K562 (cell line): ENCODE results near the gene NPEPPS. TPM values are rescaled to one million over a fixed set of nuclear protein-coding genes. Genes with fewer than 3 reads are reported as not detected.
"Not testable (repeated sequence)": the region's sequence is repeated elsewhere in the genome, so short reads cannot be mapped to it uniquely, and the experiment has no call there.

Source experiments
- ATAC-seq: fragments of 200-7000 bp; cut with Tn5 transposase; 3 replicates; pipeline ENCODE4 v1.9.1; 2020; ENCODE audit warnings: moderate library complexity
- BruUV-seq: library from RNA; stranded (reverse); fragments of 400-500 nt; replicated peaks from 2 replicates; lab custom pipeline; 2021; lab: Mats Ljungman, UMichigan
- CTCF ChIA-PET: fragments of 300-600 bp; formaldehyde crosslinking; extraction: SDS; loops from one replicate; lab custom pipeline; 2021; ENCODE audit warnings: low intra/inter-chr PET ratio; lab: Yijun Ruan, JAX
- POLR2A ChIA-PET: fragments of 300-600, 350-650 bp; sonication (Branson Sonifier 250); formaldehyde crosslinking; extraction: SDS; loops from one replicate; lab custom pipeline; 2021; ENCODE audit warnings: antibody characterized with exemption, inconsistent platforms; lab: Yijun Ruan, JAX
- DNase-seq, 4 experiments: peaks; one replicate each; pipeline versions ENCODE4 v3.0.0 to v3.0.0-alpha.2; 2011 to 2018; ENCODE audit warnings: low spot score in 3 of 4, mixed read lengths in 3 of 4; ENCODE audit errors: extremely low read depth in 1 of 4
- FAIRE-seq: peaks from 2 replicates; lab custom pipeline; 2011; peaks lifted over from hg19 to GRCh38; lab: Jason Lieb, UNC
- H2AFZ ChIP-seq: 2 replicates; pipeline ENCODE4 v1.6.0; 2011; ENCODE audit warnings: low read depth, low read length, control low read depth, inconsistent platforms
- H3K27ac ChIP-seq: fragments of 200-600 bp; 3 replicates; pipeline ENCODE4 v1.8.0; 2011; ENCODE audit warnings: low read depth, mild to moderate bottlenecking, control low read depth, inconsistent platforms, low read length, moderate library complexity, mixed read lengths; ENCODE audit errors: extremely low read depth
- H3K27me3 ChIP-seq, 2 experiments: fragments of 300-600 bp in 1 of 2; 2 replicates in 1 of 2; 3 replicates in 1 of 2; pipeline versions ENCODE4 v1.6.0 to v1.8.0; 2011; ENCODE audit warnings: inconsistent platforms in 2 of 2, low read length in 2 of 2, mild to moderate bottlenecking in 1 of 2, mixed read lengths in 1 of 2, moderate library complexity in 1 of 2; ENCODE audit not compliant: control insufficient read depth in 2 of 2, insufficient read depth in 2 of 2
- H3K36me3 ChIP-seq: fragments of 300-600 bp; 3 replicates; pipeline ENCODE4 v1.8.0; 2011; ENCODE audit warnings: mild to moderate bottlenecking, low read length, inconsistent platforms; ENCODE audit not compliant: control insufficient read depth, insufficient read depth
- H3K4me1 ChIP-seq, 2 experiments: fragments of 200-600 bp in 1 of 2; replicated peaks in 1 of 2; 2 replicates in 1 of 2; 3 replicates in 1 of 2; pipeline versions ENCODE4 v1.5.1 to v1.8.0; 2011; ENCODE audit warnings: inconsistent platforms in 2 of 2, low read length in 2 of 2, mild to moderate bottlenecking in 1 of 2, mixed read lengths in 1 of 2, moderate library complexity in 1 of 2; ENCODE audit not compliant: control insufficient read depth in 2 of 2, insufficient read depth in 2 of 2
- H3K4me2 ChIP-seq: 2 replicates; pipeline ENCODE4 v1.6.1; 2011; ENCODE audit warnings: low read length, control low read depth, inconsistent platforms, mixed read lengths; ENCODE audit not compliant: insufficient read depth
- H3K4me3 ChIP-seq: fragments of 200-600 bp; sonication (generic), shearing (Covaris generic); 2 replicates; pipeline ENCODE4 v1.5.1; 2016; ENCODE audit warnings: control low read depth, inconsistent platforms
- H3K79me2 ChIP-seq: fragments of 200-600 bp; 3 replicates; pipeline ENCODE4 v1.8.0; 2011; ENCODE audit warnings: low read length, inconsistent platforms; ENCODE audit not compliant: control insufficient read depth, insufficient read depth
- H3K9ac ChIP-seq, 2 experiments: 2 replicates each; pipeline versions ENCODE4 v1.6.0 to v1.6.1; 2011; ENCODE audit warnings: low read depth in 2 of 2, low read length in 2 of 2, control low read depth in 1 of 2, inconsistent platforms in 1 of 2, mild to moderate bottlenecking in 1 of 2, mixed read lengths in 1 of 2; ENCODE audit not compliant: insufficient read depth in 1 of 2
- H3K9me1 ChIP-seq: one replicate; pipeline ENCODE4 v1.6.0; 2011; ENCODE audit warnings: inconsistent platforms, mild to moderate bottlenecking, low read length, moderate library complexity; ENCODE audit not compliant: control insufficient read depth, insufficient read depth
- H3K9me3 ChIP-seq: replicated peaks from 2 replicates; pipeline ENCODE4 v1.5.1; 2011; ENCODE audit warnings: low read depth, low read length, inconsistent platforms; ENCODE audit not compliant: control insufficient read depth, insufficient read depth
- H4K20me1 ChIP-seq: replicated peaks from 2 replicates; pipeline ENCODE4 v1.6.1; 2011; ENCODE audit warnings: low read length, inconsistent platforms, mixed read lengths; ENCODE audit not compliant: control insufficient read depth, insufficient read depth
- ATF7 ChIP-seq: fragments of 450-650 bp; IDR thresholded peaks from 2 replicates; pipeline ENCODE4 v1.7.1; 2014; ENCODE audit warnings: mild to moderate bottlenecking, moderate library complexity
- C11orf30 ChIP-seq: fragments of 450-650 bp; IDR thresholded peaks from 2 replicates; pipeline ENCODE4 v1.6.1; 2016; ENCODE audit warnings: low read depth, mild to moderate bottlenecking
- MAFF ChIP-seq: IDR thresholded peaks from 2 replicates; pipeline ENCODE4 v1.6.1; 2012; ENCODE audit warnings: low read length, improper control_type of control experiment
- MAFG ChIP-seq: fragments of 450-650 bp; conservative IDR thresholded peaks from 2 replicates; pipeline ENCODE4 v1.6.1; 2016; ENCODE audit warnings: missing genetic modification characterization, missing compliant biosample characterization
- ZNF316 ChIP-seq: fragments of 450-650 bp; IDR thresholded peaks from 2 replicates; pipeline ENCODE4 v1.6.1; 2016
- WGBS: fragments of 100-300 bp; shearing (Covaris generic); methylation state at CpG from one replicate; pipeline ENCODE4 v1.1.6; 2016; ENCODE audit warnings: low coverage, mixed read lengths; ENCODE audit not compliant: insufficient coverage; ENCODE audit errors: missing lambda C conversion rate; 5-methylcytosine and 5-hydroxymethylcytosine counted together
- in situ Hi-C: fragments of 300-500 bp; cut with MboI; formaldehyde crosslinking; loops from 4 replicates; pipeline ENCODE4 v1.15.0; 2018; ENCODE audit warnings: inconsistent platforms, mixed read lengths
- intact Hi-C: fragments of 100-400 bp; cut with micrococcal nuclease; formaldehyde crosslinking; loops from 2 replicates; pipeline ENCODE4 v1.14.2; 2022
- polyA plus RNA-seq, 8 experiments: library from polyadenylated mRNA; depleted of rRNA in 4 of 8; stranded (reverse) in 5 of 8; unstranded in 3 of 8; fragments of >200 nt; fragmentation: Nextera tagmentation in 2 of 8; fragmentation: Illumina TruSeq in 1 of 8; extraction: Ambion mirVana in 2 of 8; extraction: Trizol in 1 of 8; gene quantifications; 2 replicates each; pipeline versions ENCODE4 v1.2.1 to v1.2.3, GENCODE V29; 2011 to 2014; ENCODE audit warnings: inconsistent platforms in 1 of 8, missing spikeins in 1 of 8
- total RNA-seq, 7 experiments: library from RNA; depleted of rRNA in 6 of 7; stranded (reverse); fragments of >200 nt in 6 of 7; fragmentation: Illumina TruSeq in 2 of 7; extraction: Trizol in 2 of 7; gene quantifications; 2 replicates each; pipeline versions ENCODE4 v1.2.1 to v1.2.3, GENCODE V29; 2011 to 2021; ENCODE audit warnings: low replicate concordance in 1 of 7
- TF ChIP-seq, protein P1 (sequence below), 2 experiments: fragments of 450-650 bp in 1 of 2; sonication (generic) in 1 of 2; formaldehyde crosslinking in 1 of 2; IDR thresholded peaks in 1 of 2; conservative IDR thresholded peaks in 1 of 2; 2 replicates each; pipeline versions ENCODE4 v1.6.1 to v1.8.1; 2016 to 2023; ENCODE audit warnings: mild to moderate bottlenecking in 2 of 2, moderate library complexity in 2 of 2, inconsistent platforms in 1 of 2, missing genetic modification reagents in 1 of 2
- TF ChIP-seq, protein P2 (sequence below): sonication (generic); IDR thresholded peaks from 2 replicates; pipeline ENCODE4 v1.6.1; 2016

NPEPPS gene
- total and polyA plus RNA-seq, 9 of the 15 experiments (the other 6 are each of a cell fraction or from before 2014, with no cell fraction given): 21.4 to 108 (median 46.0) TPM

DNA sequence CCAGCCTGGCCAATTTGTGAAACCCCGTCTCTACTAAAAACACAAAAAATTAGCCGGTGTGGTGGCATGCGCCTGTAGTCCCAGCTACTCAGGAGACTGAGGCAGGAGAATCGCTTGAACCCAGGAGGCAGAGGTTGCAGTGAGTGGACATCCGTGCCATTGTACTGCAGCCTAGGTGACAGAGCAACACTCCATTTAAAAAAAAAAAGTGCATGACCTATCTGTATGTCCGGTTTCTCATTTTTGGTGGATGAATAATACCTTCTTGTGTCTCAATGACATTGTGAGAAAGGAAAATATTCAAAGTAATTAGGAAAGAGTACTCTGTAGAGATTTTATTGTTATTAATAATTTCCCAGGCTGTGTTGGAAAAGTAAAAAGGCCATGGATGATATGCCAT is 17.6 kb upstream of the NPEPPS start:
- POLR2A ChIA-PET, FAIRE-seq, H3K4me2 ChIP-seq, intact Hi-C loops, H3K36me3 ChIP-seq, H3K4me1 ChIP-seq, H3K4me3 ChIP-seq, H3K9me3 ChIP-seq, H4K20me1 ChIP-seq, BruUV-seq, H3K27me3 ChIP-seq, H3K79me2 ChIP-seq, H3K9ac ChIP-seq, in situ Hi-C loops, CTCF ChIA-PET, DNase-seq, H3K27ac ChIP-seq, H2AFZ ChIP-seq, H3K9me1 ChIP-seq, ATAC-seq: not testable (repeated sequence)
- 42% methylated on average over 6 of the region's 6 CpGs for WGBS

DNA sequence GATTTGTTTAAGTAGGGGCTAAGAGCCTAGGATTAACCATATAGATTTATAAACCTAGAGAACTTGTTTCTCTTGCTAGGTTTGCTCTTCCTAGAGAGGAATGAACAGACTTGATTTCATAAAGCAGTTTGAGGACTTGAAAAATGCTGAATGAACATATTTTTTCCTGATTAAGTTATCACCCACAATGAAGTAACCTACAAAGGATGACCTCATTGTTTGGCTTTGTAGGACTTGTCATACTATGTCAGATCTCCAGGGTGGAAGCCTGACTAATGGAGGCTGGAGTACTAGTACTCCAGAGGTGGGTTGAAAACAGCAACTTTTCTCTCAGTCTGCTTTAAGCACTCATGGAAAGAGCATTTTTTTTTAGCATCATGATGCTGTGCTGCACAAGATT is 12.0 kb upstream of the NPEPPS start:
- POLR2A ChIA-PET, DNase-seq: not testable (repeated sequence)
- TF ChIP-seq, protein P1, sequence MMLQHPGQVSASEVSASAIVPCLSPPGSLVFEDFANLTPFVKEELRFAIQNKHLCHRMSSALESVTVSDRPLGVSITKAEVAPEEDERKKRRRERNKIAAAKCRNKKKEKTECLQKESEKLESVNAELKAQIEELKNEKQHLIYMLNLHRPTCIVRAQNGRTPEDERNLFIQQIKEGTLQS (IDR thresholded peaks at IDR 0.05): peak; percentile 58
- TF ChIP-seq, protein P1 (CRISPR knock-in tag; conservative IDR thresholded peaks at IDR 0.05): not testable (repeated sequence)
- TF ChIP-seq MAFG: peak; percentile 39; the same call in 1 of the 2 replicates
- TF ChIP-seq MAFF: peak; percentile 21; the same call in 1 of the 2 replicates
- peak; percentile 61; the same call in 1 of the 2 replicates for TF ChIP-seq C11orf30
- TF ChIP-seq ZNF316: peak; percentile 55; the same call in 1 of the 2 replicates
- TF ChIP-seq, protein P2, sequence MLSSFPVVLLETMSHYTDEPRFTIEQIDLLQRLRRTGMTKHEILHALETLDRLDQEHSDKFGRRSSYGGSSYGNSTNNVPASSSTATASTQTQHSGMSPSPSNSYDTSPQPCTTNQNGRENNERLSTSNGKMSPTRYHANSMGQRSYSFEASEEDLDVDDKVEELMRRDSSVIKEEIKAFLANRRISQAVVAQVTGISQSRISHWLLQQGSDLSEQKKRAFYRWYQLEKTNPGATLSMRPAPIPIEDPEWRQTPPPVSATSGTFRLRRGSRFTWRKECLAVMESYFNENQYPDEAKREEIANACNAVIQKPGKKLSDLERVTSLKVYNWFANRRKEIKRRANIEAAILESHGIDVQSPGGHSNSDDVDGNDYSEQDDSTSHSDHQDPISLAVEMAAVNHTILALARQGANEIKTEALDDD: 0 out of 2 replicates have a peak, but pooled peaks have one; percentile 27
- peak; percentile 32; the same call in 1 of the 2 replicates for TF ChIP-seq ATF7
- TF ChIP-seq, all 486 proteins: peak for 7; not testable (repeated sequence) for 479
- H3K9ac ChIP-seq, intact Hi-C loops, H3K27ac ChIP-seq, H3K9me3 ChIP-seq, CTCF ChIA-PET, BruUV-seq, H3K79me2 ChIP-seq, H3K4me3 ChIP-seq, H2AFZ ChIP-seq, H3K27me3 ChIP-seq, H3K4me2 ChIP-seq, H3K36me3 ChIP-seq, H3K4me1 ChIP-seq, H4K20me1 ChIP-seq, in situ Hi-C loops, H3K9me1 ChIP-seq: not testable (repeated sequence)
- FAIRE-seq: peak; percentile 61
- ATAC-seq: peak; percentile 61; the same call in 2 of the 3 replicates

DNA sequence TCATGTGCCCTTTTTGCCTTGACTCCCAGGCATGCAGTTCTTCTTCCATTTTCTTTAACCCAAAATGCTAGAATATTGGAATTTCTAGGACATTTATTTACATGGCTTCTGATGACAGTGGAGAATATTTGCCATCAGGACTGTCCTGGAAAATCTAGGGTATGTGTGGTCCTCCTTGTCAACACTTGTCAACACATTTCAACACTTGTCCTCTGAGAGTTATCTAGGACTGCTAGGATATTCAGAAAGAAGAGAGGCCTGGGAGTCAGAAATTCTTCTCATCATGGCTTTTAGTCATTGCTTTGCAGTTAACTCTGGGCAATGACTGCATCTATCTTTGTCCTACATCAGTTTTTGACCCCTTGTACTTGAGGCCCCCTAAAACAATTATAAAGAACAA is 11.5 kb upstream of the NPEPPS start:
- H3K9ac ChIP-seq, H2AFZ ChIP-seq, H3K27me3 ChIP-seq, in situ Hi-C loops, H3K4me2 ChIP-seq, POLR2A ChIA-PET, DNase-seq, H3K9me1 ChIP-seq, intact Hi-C loops, ATAC-seq, BruUV-seq, H3K4me1 ChIP-seq, H4K20me1 ChIP-seq, H3K9me3 ChIP-seq, H3K79me2 ChIP-seq, FAIRE-seq, H3K27ac ChIP-seq, CTCF ChIA-PET, H3K4me3 ChIP-seq, H3K36me3 ChIP-seq: not testable (repeated sequence)
